ENCODE data around the gene SUB1. TPM values are rescaled to one million over a fixed set of nuclear protein-coding genes. Genes with fewer than 3 reads are reported as not detected.
"Not testable (repeated sequence)": the region's sequence is repeated elsewhere in the genome, so short reads cannot be mapped to it uniquely, and the experiment has no call there.

The SUB1 gene
- total and polyA plus RNA-seq, 4 experiments from 2014 or later = 204 to 578 (median 357) TPM

DNA sequence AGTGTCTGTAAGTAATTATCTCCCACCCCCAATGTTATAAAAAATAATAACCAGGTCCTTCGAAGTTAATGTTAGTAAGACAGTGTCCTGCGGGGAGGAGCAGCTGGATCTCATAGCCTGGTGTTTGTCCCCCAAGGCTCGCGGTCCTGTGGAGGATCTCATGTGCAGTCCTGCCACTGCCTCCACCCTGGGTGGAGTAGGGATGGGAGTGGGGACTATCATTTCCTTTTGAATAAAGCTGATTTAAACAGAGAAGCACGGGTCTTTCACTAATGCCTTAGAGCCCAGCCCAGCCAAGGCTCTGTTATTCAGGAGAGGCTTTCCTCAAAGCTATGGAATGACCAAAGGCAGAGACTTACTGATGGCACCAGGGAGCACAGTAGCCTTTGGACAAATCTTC lies 40.2 kb downstream of the SUB1 start:
- ChIA-PET POLR2A (ENCODE audit: partially characterized antibody) (no interaction called here), CTCF (ENCODE audit: partially characterized antibody) (no interaction called here)
- Histone ChIP-seq H3K27me3 (ENCODE audit: insufficient read depth, low read length) (no peaks in the 10 kb centered on the region), H3K27ac (ENCODE audit: low read depth, low read length) (no peak overlapping the region), H3K9me3 (ENCODE audit: control insufficient read depth in 1 of 2, low read length in 2 of 2) (no peaks in the 10 kb centered on the region), H3K36me3 (ENCODE audit: insufficient read depth, low read length) (no peaks in the 10 kb centered on the region), H3K4me3 (ENCODE audit: low read length in 2 of 2) (no peak overlapping the region), H3K4me1 (ENCODE audit: insufficient read depth, low read length) (no peaks in the 10 kb centered on the region)
- no peaks in the 10 kb centered on the region for H3K9me3 Mint-ChIP-seq
- no peaks in the 10 kb centered on the region for H3K4me1 Mint-ChIP-seq
- H3K27me3 Mint-ChIP-seq = peaks cover 0 to 1% of the 10 kb centered on the region in 2 donors
- H3K27ac Mint-ChIP-seq = no peak overlapping the region
- H3K36me3 Mint-ChIP-seq = no peaks in the 10 kb centered on the region
- H3K4me3 Mint-ChIP-seq = no peak overlapping the region
- no peak for DNase-seq
- intact Hi-C loops (cut with micrococcal nuclease) = no loop called here

DNA sequence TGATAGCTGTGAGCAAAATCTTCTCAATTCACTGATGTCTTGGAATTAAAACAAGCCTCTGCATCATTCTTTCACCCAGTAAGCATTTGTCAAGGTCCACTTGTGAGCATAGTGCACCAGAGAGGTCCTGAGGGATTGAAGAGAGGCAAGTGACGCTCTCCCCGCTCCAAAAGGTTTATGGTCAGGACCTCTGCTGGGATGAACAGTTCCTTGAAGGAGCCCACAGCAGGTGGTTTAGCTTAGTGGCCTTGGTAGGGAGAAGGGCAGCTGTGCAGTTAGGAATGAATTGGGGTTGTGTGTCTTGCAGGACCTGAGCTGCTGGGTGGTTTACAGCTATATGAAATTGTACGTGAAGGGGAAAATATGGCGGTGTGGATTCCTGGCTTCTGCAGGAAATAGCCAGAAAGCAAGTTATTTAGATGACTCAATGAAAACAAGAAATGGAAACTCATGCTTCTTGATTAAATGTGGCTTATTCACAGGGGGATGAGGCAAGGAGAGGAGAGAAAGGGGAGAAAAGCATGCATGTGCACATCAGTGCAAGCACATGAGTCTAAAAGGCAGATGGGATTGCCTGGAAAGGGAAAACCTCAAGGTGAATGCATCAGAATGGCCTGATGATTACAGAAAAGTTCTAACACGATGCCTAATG lies 42.0 kb downstream of the SUB1 start:
- Mint-ChIP-seq H3K4me1 (no peaks in the 10 kb centered on the region), H3K9me3 (no peaks in the 10 kb centered on the region), H3K36me3 (no peaks in the 10 kb centered on the region), H3K4me3 (no peak overlapping the region), H3K27me3 (peaks cover 0 to 1% of the 10 kb centered on the region in 2 donors), H3K27ac (no peak overlapping the region)
- ChIA-PET CTCF (ENCODE audit: partially characterized antibody) (no interaction called here), POLR2A (ENCODE audit: partially characterized antibody) (no interaction called here)
- no peaks in the 10 kb centered on the region for H3K4me1 ChIP-seq (ENCODE audit: insufficient read depth, low read length)
- no peak for DNase-seq
- no peak overlapping the region for H3K27ac ChIP-seq (ENCODE audit: low read depth, low read length)
- H3K4me3 ChIP-seq (ENCODE audit: low read length in 2 of 2) = no peak overlapping the region
- intact Hi-C loops (cut with micrococcal nuclease) = no loop called here
- H3K9me3 ChIP-seq (ENCODE audit: control insufficient read depth in 1 of 2, low read length in 2 of 2) = no peaks in the 10 kb centered on the region
- no peaks in the 10 kb centered on the region for H3K36me3 ChIP-seq (ENCODE audit: insufficient read depth, low read length)
- H3K27me3 ChIP-seq (ENCODE audit: insufficient read depth, low read length) = no peaks in the 10 kb centered on the region

DNA sequence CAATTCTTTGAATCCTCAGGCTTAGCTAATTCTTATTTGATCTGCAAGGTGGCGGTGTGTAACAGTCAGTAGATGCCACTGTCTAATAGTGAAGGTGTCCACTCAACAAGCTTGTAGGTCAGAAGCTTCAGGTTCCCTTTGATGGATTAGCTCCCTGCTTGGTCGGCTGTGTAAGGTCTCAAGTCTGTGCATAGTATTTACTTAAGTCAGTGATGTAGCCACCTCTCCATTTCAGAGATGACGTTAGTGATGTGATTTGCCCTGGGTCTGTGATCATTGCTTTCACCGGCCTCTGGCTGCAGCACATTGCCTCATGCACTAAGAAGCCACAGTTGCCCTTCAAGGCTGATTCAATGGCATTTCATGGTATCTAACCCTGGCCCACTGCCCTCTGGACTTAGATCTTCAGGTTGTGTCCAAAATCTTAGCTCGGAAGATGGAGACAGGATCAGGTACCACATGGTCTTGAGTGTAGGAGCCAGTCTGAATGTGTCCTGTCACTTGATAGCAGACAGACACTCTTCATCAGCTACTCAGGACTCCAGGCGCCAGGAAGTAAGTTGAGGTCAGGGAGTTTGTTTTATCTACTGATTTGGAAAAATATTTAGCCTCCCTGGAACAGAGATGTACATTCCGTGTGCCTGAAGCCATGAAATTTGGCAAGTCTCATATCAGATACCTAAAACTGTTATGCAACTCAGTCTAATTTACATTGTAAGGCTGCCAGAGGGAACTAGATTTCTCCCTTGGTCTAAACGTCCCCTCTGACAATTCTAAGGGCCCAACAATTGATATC lies 42.9 kb downstream of the SUB1 start:
- Histone ChIP-seq H3K4me3 (ENCODE audit: low read length in 2 of 2) (no peak overlapping the region), H3K9me3 (ENCODE audit: control insufficient read depth in 1 of 2, low read length in 2 of 2) (no peaks in the 10 kb centered on the region), H3K36me3 (ENCODE audit: insufficient read depth, low read length) (no peaks in the 10 kb centered on the region), H3K4me1 (ENCODE audit: insufficient read depth, low read length) (no peaks in the 10 kb centered on the region), H3K27ac (ENCODE audit: low read depth, low read length) (no peak overlapping the region), H3K27me3 (ENCODE audit: insufficient read depth, low read length) (no peaks in the 10 kb centered on the region)
- Mint-ChIP-seq H3K27ac (no peak overlapping the region), H3K9me3 (no peaks in the 10 kb centered on the region), H3K4me1 (no peaks in the 10 kb centered on the region), H3K4me3 (no peak overlapping the region), H3K36me3 (no peaks in the 10 kb centered on the region), H3K27me3 (peaks cover 0 to 1% of the 10 kb centered on the region in 2 donors)
- DNase-seq = no peak
- ChIA-PET POLR2A (ENCODE audit: partially characterized antibody) (no interaction called here), CTCF (ENCODE audit: partially characterized antibody) (no interaction called here)
- intact Hi-C loops (cut with micrococcal nuclease) = no loop called here

DNA sequence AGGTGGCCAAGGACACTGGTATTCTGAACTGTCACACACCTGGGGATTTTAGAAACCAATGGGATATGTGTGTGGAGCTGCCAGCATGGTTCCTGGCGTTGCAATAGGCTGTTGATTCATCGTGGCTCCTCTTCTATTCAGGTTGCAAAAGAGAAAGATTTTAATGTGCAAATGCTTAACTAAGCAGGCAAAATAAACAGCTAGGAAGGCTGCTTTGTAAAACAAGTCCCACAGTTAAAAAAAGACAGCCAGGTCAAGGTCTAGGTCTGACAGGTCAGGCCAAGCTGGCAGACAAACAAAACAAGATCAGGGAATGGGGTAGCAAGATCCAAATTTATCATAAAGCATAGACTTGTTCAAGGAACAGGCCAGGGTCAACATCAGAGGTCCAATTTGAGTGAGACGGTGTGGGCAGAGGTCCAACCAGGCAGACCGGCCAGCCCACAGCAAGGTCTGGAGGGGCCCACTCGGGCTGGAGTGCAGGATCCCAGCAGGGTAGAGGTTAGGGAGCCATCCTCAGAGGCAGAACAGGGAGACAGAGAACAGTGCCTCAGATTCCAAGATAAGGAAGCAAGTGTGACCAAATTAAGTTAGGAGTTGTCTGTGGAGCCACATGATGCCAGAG lies 45.6 kb downstream of the SUB1 start:
- H3K4me1 Mint-ChIP-seq = no peaks in the 10 kb centered on the region
- H3K27ac ChIP-seq (ENCODE audit: low read depth, low read length) = no peak overlapping the region
- POLR2A ChIA-PET (ENCODE audit: partially characterized antibody) = no interaction called here
- H3K9me3 Mint-ChIP-seq = no peaks in the 10 kb centered on the region
- no peak overlapping the region for H3K27ac Mint-ChIP-seq
- peaks cover 0 to 1% of the 10 kb centered on the region in 2 donors for H3K27me3 Mint-ChIP-seq
- H3K4me1 ChIP-seq (ENCODE audit: insufficient read depth, low read length) = no peaks in the 10 kb centered on the region
- H3K4me3 Mint-ChIP-seq = no peak overlapping the region
- CTCF ChIA-PET (ENCODE audit: partially characterized antibody) = interaction anchor here (1.3 kb wide), 1 partner anchor 18 kb away, joined by 3 read pairs; no protein-coding TSS in a partner anchor
- no peak for DNase-seq
- no peak overlapping the region for H3K4me3 ChIP-seq (ENCODE audit: low read length in 2 of 2)
- H3K36me3 Mint-ChIP-seq = no peaks in the 10 kb centered on the region
- no peaks in the 10 kb centered on the region for H3K9me3 ChIP-seq (ENCODE audit: control insufficient read depth in 1 of 2, low read length in 2 of 2)
- H3K36me3 ChIP-seq (ENCODE audit: insufficient read depth, low read length) = no peaks in the 10 kb centered on the region
- intact Hi-C loops (cut with micrococcal nuclease) = no loop called here
- H3K27me3 ChIP-seq (ENCODE audit: insufficient read depth, low read length) = no peaks in the 10 kb centered on the region

DNA sequence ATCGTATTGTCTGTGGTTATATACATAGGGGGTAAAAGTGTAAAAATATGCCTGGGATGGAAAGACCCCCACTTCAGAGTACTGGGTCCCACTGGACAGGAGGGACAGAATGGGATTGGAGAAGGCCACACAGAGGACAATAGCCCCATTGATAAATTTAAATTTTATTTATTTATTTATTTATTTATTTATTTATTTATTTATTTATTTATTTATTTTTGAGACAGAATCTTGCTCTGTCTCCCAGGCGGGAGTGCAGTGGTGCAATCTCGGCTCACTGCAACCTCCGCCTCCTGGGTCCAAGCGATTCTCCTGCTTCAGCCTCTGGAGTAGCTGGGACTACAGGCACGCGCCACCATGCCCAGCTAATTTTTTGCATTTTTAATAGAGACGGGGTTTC lies 47.7 kb downstream of the SUB1 start:
- H3K9me3 Mint-ChIP-seq; H3K4me3 Mint-ChIP-seq; H3K9me3 ChIP-seq (ENCODE audit: control insufficient read depth in 1 of 2, low read length in 2 of 2); H3K36me3 Mint-ChIP-seq; H3K27me3 ChIP-seq (ENCODE audit: insufficient read depth, low read length); DNase-seq; H3K36me3 ChIP-seq (ENCODE audit: insufficient read depth, low read length); CTCF ChIA-PET (ENCODE audit: partially characterized antibody); POLR2A ChIA-PET (ENCODE audit: partially characterized antibody); H3K27me3 Mint-ChIP-seq; H3K27ac Mint-ChIP-seq; H3K4me1 Mint-ChIP-seq; H3K27ac ChIP-seq (ENCODE audit: low read depth, low read length); intact Hi-C loops (cut with micrococcal nuclease); H3K4me1 ChIP-seq (ENCODE audit: insufficient read depth, low read length); H3K4me3 ChIP-seq (ENCODE audit: low read length in 2 of 2): not testable (repeated sequence)

DNA sequence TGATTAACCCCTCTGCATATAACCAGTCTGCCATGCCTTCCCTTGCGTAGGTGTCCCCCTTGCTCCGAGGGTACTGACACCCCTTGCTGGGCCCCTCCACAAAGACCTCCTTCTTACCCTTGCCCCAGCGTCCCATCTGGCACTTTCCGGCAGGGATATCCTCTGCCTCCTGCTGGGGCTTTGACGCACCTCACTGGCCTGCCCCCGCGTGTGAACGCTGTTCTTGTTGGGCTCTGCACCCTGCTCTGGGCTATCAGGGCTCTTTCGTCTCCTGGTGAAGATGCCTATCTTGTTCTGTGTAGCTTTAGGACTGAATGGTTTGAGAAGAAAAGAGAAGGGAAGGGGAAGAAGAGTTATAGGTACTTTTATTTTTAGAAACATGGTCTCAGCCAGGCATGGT lies 53.0 kb downstream of the SUB1 start:
- intact Hi-C loops (cut with micrococcal nuclease) = no loop called here
- no peaks in the 10 kb centered on the region for H3K36me3 Mint-ChIP-seq
- ChIA-PET POLR2A (ENCODE audit: partially characterized antibody) (no interaction called here), CTCF (ENCODE audit: partially characterized antibody) (no interaction called here)
- H3K4me1 Mint-ChIP-seq = peaks cover 0 to 5% (median 2%) of the 10 kb centered on the region in 4 donors
- no peaks in the 10 kb centered on the region for H3K27me3 Mint-ChIP-seq
- Histone ChIP-seq H3K9me3 (ENCODE audit: control insufficient read depth in 1 of 2, low read length in 2 of 2) (no peaks in the 10 kb centered on the region), H3K27me3 (ENCODE audit: insufficient read depth, low read length) (no peaks in the 10 kb centered on the region), H3K36me3 (ENCODE audit: insufficient read depth, low read length) (no peaks in the 10 kb centered on the region), H3K4me3 (ENCODE audit: low read length in 2 of 2) (no peak overlapping the region), H3K4me1 (ENCODE audit: insufficient read depth, low read length) (no peaks in the 10 kb centered on the region), H3K27ac (ENCODE audit: low read depth, low read length) (no peak overlapping the region)
- DNase-seq = no peak
- peaks cover 0 to 2% (median 0%) of the 10 kb centered on the region in 8 donors for H3K9me3 Mint-ChIP-seq
- H3K4me3 Mint-ChIP-seq = no peak overlapping the region
- H3K27ac Mint-ChIP-seq = no peak overlapping the region

DNA sequence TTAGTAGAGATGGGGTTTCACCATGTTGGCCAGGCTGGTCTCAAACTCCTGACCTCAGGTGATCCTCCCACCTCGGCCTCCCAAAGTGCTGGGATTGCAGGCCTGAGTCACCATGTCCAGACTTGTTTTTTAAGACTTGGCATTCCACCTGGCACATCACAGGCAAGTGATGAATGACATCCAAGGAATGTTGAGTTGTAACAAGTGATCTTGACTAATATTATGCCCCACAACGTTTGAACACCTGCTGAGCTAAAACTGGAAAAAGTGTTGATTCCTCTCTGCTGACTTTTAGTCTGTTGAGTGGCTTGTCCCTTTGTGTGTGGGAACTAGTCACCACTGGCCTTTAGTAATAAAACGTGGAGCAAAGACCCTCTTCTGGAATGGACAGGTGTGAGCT lies 54.6 kb downstream of the SUB1 start:
- ChIA-PET POLR2A (ENCODE audit: partially characterized antibody) (no interaction called here), CTCF (ENCODE audit: partially characterized antibody) (no interaction called here)
- Histone ChIP-seq H3K27me3 (ENCODE audit: insufficient read depth, low read length) (no peaks in the 10 kb centered on the region), H3K9me3 (ENCODE audit: control insufficient read depth in 1 of 2, low read length in 2 of 2) (no peaks in the 10 kb centered on the region), H3K36me3 (ENCODE audit: insufficient read depth, low read length) (no peaks in the 10 kb centered on the region), H3K4me1 (ENCODE audit: insufficient read depth, low read length) (no peaks in the 10 kb centered on the region), H3K27ac (ENCODE audit: low read depth, low read length) (no peak overlapping the region), H3K4me3 (ENCODE audit: low read length in 2 of 2) (no peak overlapping the region)
- Mint-ChIP-seq H3K27me3 (no peaks in the 10 kb centered on the region), H3K4me1 (peaks cover 0 to 5% (median 2%) of the 10 kb centered on the region in 4 donors), H3K4me3 (no peak overlapping the region), H3K36me3 (no peaks in the 10 kb centered on the region), H3K27ac (no peak overlapping the region), H3K9me3 (peaks cover 0 to 2% (median 0%) of the 10 kb centered on the region in 8 donors)
- no peak for DNase-seq
- intact Hi-C loops (cut with micrococcal nuclease) = no loop called here

Data from CD4-positive, alpha-beta memory T cell (primary cell).